ENCODE data around the gene EPN1. TPM values are rescaled to one million over a fixed set of nuclear protein-coding genes. Genes with fewer than 3 reads are reported as not detected.

The EPN1 gene
- total and polyA plus RNA-seq, 9 of the 15 experiments (the other 6 are each of a cell fraction or from before 2014, with no cell fraction given), result 0.08 to 138 (median 12.7) TPM

DNA sequence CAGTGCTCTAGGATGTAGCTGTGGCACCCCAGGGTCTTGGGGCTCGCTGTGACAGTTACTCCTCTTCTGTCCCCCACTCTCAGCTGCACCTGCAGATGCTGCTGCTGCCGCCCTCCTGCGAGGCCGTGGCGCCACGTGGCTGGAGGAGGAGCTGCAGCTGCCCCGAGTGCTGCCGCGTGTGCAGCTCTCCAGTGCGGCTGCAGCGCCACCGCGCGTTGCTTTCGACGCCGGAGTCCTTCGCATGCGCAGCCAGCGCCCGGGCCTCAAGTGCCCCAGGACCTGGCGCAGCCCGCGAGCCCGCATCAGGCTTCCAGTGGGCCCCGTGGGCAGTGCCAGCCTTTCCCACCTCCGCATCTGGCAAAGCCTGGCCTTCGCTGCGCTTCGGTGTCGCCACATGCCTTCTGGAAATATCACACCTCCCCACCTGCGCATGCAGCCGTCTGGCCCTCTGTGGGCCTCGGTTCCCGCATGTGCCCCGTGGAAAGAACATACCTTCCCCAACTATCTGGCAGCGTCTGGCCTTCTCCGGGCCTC, 34.9 kb upstream of the EPN1 start (continued):
- TF ChIP-seq, protein P1, sequence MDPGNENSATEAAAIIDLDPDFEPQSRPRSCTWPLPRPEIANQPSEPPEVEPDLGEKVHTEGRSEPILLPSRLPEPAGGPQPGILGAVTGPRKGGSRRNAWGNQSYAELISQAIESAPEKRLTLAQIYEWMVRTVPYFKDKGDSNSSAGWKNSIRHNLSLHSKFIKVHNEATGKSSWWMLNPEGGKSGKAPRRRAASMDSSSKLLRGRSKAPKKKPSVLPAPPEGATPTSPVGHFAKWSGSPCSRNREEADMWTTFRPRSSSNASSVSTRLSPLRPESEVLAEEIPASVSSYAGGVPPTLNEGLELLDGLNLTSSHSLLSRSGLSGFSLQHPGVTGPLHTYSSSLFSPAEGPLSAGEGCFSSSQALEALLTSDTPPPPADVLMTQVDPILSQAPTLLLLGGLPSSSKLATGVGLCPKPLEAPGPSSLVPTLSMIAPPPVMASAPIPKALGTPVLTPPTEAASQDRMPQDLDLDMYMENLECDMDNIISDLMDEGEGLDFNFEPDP (CRISPR knock-in tag; IDR thresholded peaks at IDR 0.05), result no peak
- TF ChIP-seq POLR2A (conservative IDR thresholded peaks at IDR 0.05) (no peak), ZNF551 (CRISPR knock-in tag; IDR thresholded peaks at IDR 0.05) (no peak), IRF2 (CRISPR knock-in tag; IDR thresholded peaks at IDR 0.05) (peak; percentile 96), BHLHE40 (IDR thresholded peaks at IDR 0.05; ENCODE audit: low read length) (peak; percentile 61), HDAC2 (IDR thresholded peaks at IDR 0.05) (0 out of 2 replicates have a peak, but pooled peaks have one; percentile 54), ZSCAN29 (IDR thresholded peaks at IDR 0.05) (no peak), RUNX1 (IDR thresholded peaks at IDR 0.05; ENCODE audit: low read depth) (no peak), ZNF584 (CRISPR knock-in tag; IDR thresholded peaks at IDR 0.05; ENCODE audit: low read depth) (no peak), KAT7 (CRISPR knock-in tag; IDR thresholded peaks at IDR 0.05; ENCODE audit: borderline replicate concordance) (peak; percentile 89; the same call in 1 of the 2 replicates)
- TF ChIP-seq, protein P2, sequence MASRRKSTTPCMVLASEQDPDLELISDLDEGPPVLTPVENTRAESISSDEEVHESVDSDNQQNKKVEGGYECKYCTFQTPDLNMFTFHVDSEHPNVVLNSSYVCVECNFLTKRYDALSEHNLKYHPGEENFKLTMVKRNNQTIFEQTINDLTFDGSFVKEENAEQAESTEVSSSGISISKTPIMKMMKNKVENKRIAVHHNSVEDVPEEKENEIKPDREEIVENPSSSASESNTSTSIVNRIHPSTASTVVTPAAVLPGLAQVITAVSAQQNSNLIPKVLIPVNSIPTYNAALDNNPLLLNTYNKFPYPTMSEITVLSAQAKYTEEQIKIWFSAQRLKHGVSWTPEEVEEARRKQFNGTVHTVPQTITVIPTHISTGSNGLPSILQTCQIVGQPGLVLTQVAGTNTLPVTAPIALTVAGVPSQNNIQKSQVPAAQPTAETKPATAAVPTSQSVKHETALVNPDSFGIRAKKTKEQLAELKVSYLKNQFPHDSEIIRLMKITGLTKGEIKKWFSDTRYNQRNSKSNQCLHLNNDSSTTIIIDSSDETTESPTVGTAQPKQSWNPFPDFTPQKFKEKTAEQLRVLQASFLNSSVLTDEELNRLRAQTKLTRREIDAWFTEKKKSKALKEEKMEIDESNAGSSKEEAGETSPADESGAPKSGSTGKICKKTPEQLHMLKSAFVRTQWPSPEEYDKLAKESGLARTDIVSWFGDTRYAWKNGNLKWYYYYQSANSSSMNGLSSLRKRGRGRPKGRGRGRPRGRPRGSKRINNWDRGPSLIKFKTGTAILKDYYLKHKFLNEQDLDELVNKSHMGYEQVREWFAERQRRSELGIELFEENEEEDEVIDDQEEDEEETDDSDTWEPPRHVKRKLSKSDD (conservative IDR thresholded peaks at IDR 0.05; ENCODE audit: low read length), result no peak
- TF ChIP-seq, protein P3, sequence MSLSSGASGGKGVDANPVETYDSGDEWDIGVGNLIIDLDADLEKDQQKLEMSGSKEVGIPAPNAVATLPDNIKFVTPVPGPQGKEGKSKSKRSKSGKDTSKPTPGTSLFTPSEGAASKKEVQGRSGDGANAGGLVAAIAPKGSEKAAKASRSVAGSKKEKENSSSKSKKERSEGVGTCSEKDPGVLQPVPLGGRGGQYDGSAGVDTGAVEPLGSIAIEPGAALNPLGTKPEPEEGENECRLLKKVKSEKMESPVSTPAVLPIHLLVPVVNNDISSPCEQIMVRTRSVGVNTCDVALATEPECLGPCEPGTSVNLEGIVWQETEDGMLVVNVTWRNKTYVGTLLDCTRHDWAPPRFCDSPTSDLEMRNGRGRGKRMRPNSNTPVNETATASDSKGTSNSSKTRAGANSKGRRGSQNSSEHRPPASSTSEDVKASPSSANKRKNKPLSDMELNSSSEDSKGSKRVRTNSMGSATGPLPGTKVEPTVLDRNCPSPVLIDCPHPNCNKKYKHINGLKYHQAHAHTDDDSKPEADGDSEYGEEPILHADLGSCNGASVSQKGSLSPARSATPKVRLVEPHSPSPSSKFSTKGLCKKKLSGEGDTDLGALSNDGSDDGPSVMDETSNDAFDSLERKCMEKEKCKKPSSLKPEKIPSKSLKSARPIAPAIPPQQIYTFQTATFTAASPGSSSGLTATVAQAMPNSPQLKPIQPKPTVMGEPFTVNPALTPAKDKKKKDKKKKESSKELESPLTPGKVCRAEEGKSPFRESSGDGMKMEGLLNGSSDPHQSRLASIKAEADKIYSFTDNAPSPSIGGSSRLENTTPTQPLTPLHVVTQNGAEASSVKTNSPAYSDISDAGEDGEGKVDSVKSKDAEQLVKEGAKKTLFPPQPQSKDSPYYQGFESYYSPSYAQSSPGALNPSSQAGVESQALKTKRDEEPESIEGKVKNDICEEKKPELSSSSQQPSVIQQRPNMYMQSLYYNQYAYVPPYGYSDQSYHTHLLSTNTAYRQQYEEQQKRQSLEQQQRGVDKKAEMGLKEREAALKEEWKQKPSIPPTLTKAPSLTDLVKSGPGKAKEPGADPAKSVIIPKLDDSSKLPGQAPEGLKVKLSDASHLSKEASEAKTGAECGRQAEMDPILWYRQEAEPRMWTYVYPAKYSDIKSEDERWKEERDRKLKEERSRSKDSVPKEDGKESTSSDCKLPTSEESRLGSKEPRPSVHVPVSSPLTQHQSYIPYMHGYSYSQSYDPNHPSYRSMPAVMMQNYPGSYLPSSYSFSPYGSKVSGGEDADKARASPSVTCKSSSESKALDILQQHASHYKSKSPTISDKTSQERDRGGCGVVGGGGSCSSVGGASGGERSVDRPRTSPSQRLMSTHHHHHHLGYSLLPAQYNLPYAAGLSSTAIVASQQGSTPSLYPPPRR (CRISPR knock-in tag; IDR thresholded peaks at IDR 0.05; ENCODE audit: borderline replicate concordance), result peak; percentile 96; the same call in 1 of the 2 replicates
- TF ChIP-seq, protein P4, sequence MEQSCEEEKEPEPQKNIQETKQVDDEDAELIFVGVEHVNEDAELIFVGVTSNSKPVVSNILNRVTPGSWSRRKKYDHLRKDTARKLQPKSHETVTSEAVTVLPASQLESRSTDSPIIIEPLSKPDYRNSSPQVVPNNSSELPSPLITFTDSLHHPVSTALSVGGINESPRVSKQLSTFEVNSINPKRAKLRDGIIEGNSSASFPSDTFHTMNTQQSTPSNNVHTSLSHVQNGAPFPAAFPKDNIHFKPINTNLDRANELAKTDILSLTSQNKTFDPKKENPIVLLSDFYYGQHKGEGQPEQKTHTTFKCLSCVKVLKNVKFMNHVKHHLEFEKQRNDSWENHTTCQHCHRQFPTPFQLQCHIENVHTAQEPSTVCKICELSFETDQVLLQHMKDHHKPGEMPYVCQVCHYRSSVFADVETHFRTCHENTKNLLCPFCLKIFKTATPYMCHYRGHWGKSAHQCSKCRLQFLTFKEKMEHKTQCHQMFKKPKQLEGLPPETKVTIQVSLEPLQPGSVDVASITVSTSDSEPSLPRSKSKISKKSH (CRISPR knock-in tag; IDR thresholded peaks at IDR 0.05), result no peak
- TF ChIP-seq, protein P5, sequence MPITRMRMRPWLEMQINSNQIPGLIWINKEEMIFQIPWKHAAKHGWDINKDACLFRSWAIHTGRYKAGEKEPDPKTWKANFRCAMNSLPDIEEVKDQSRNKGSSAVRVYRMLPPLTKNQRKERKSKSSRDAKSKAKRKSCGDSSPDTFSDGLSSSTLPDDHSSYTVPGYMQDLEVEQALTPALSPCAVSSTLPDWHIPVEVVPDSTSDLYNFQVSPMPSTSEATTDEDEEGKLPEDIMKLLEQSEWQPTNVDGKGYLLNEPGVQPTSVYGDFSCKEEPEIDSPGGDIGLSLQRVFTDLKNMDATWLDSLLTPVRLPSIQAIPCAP (CRISPR knock-in tag; IDR thresholded peaks at IDR 0.05; ENCODE audit: borderline replicate concordance), result peak; percentile 97
- TF ChIP-seq, protein P6, sequence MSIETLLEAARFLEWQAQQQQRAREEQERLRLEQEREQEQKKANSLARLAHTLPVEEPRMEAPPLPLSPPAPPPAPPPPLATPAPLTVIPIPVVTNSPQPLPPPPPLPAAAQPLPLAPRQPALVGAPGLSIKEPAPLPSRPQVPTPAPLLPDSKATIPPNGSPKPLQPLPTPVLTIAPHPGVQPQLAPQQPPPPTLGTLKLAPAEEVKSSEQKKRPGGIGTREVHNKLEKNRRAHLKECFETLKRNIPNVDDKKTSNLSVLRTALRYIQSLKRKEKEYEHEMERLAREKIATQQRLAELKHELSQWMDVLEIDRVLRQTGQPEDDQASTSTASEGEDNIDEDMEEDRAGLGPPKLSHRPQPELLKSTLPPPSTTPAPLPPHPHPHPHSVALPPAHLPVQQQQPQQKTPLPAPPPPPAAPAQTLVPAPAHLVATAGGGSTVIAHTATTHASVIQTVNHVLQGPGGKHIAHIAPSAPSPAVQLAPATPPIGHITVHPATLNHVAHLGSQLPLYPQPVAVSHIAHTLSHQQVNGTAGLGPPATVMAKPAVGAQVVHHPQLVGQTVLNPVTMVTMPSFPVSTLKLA (conservative IDR thresholded peaks at IDR 0.05), result peak; percentile 89 to 91
